PC-3 (cell line): ENCODE measurements around the gene TMEM45B. TPM values are rescaled to one million over a fixed set of nuclear protein-coding genes. Genes with fewer than 3 reads are reported as not detected.
"Not testable (repeated sequence)": the region's sequence is repeated elsewhere in the genome, so short reads cannot be mapped to it uniquely, and the experiment has no call there.

Experiments used
- ATAC-seq: fragments of 200-7000 bp; cut with Tn5 transposase; 2 replicates; pipeline ENCODE4 v1.9.1; 2020; ENCODE audit warnings: mild to moderate bottlenecking, moderate library complexity
- BruUV-seq: library from RNA; stranded (reverse); fragments of 400-500 nt; replicated peaks from 2 replicates; lab custom pipeline; 2021; lab: Mats Ljungman, UMichigan
- CTCF ChIA-PET: fragments of 300-600 bp; sonication (Branson Sonifier 250); formaldehyde crosslinking; loops from one replicate; lab custom pipeline; 2022; ENCODE audit warnings: antibody characterized with exemption; lab: Charles Lee
- POLR2A ChIA-PET: fragments of 300-600 bp; sonication (Branson Sonifier 250); formaldehyde crosslinking; loops from one replicate; lab custom pipeline; 2022; ENCODE audit warnings: antibody characterized with exemption; ENCODE audit not compliant: unreplicated experiment; lab: Charles Lee
- DNase-seq: peaks from one replicate; pipeline ENCODE4 v3.0.0-alpha.2; 2015
- H2AFZ ChIP-seq: fragments of 300-600 bp; sonication (generic); 2 replicates; pipeline ENCODE4 v1.6.0; 2016; ENCODE audit warnings: antibody characterized with exemption, low read length
- H3F3A ChIP-seq: fragments of 300-600 bp; sonication (generic); one replicate; pipeline ENCODE4 v1.6.0; 2017; ENCODE audit warnings: antibody characterized with exemption, low read length, control low read depth, mild to moderate bottlenecking; ENCODE audit not compliant: unreplicated experiment
- H3K27ac ChIP-seq: fragments of 300-600 bp; sonication (generic); 2 replicates; pipeline ENCODE4 v1.5.1; 2016; ENCODE audit warnings: mild to moderate bottlenecking, low read length
- H3K27me3 ChIP-seq: fragments of 300-600 bp; sonication (generic); 2 replicates; pipeline ENCODE4 v1.6.1; 2016; ENCODE audit warnings: low read length, mixed read lengths
- H3K36me3 ChIP-seq: fragments of 300-600 bp; sonication (generic); 2 replicates; pipeline ENCODE4 v1.6.1; 2016; ENCODE audit warnings: low read depth, mixed run types, low read length, mixed read lengths
- H3K4me1 ChIP-seq: fragments of 300-600 bp; sonication (generic); 2 replicates; pipeline ENCODE4 v1.5.1; 2016; ENCODE audit warnings: low read length; ENCODE audit not compliant: insufficient read depth
- H3K4me2 ChIP-seq: fragments of 300-600 bp; sonication (generic); 2 replicates; pipeline ENCODE4 v1.6.0; 2016; ENCODE audit warnings: low read length
- H3K4me3 ChIP-seq: fragments of 300-600 bp; sonication (generic); 2 replicates; pipeline ENCODE4 v1.5.1; 2016; ENCODE audit warnings: mild to moderate bottlenecking, low read length, mixed read lengths
- H3K79me2 ChIP-seq: fragments of 300-600 bp; sonication (generic); 2 replicates; pipeline ENCODE4 v1.6.1; 2017; ENCODE audit warnings: low read length, mixed read lengths
- H3K9ac ChIP-seq: fragments of 300-600 bp; sonication (generic); 2 replicates; pipeline ENCODE4 v1.6.0; 2016; ENCODE audit warnings: mild to moderate bottlenecking, low read length
- H3K9me2 ChIP-seq: fragments of 300-600 bp; sonication (generic); replicated peaks from 2 replicates; pipeline ENCODE4 v1.6.1; 2016; ENCODE audit warnings: mixed run types, low read length, mixed read lengths
- H3K9me3 ChIP-seq: fragments of 300-600 bp; sonication (generic); 2 replicates; pipeline ENCODE4 v1.6.1; 2016; ENCODE audit warnings: low read length, mixed read lengths
- H4K20me1 ChIP-seq: fragments of 300-600 bp; sonication (generic); 2 replicates; pipeline ENCODE4 v1.6.1; 2016; ENCODE audit warnings: low read length, mixed read lengths
- CTCF ChIP-seq: fragments of 300-600 bp; sonication (generic); conservative IDR thresholded peaks from 2 replicates; pipeline ENCODE4 v1.5.1; 2017; ENCODE audit warnings: antibody characterized with exemption, low read depth, mild to moderate bottlenecking, low read length
- EZH2 ChIP-seq: fragments of 300-600 bp; sonication (generic); IDR thresholded peaks from one replicate; pipeline ENCODE4 v1.6.1; 2017; ENCODE audit warnings: antibody characterized with exemption, mild to moderate bottlenecking, low read length; ENCODE audit not compliant: unreplicated experiment
- EZH2phosphoT487 ChIP-seq: fragments of 300-600 bp; sonication (generic); IDR thresholded peaks from 2 replicates; pipeline ENCODE4 v1.6.1; 2018; ENCODE audit warnings: mild to moderate bottlenecking, antibody characterized with exemption, low read length, borderline replicate concordance
- intact Hi-C: fragments of 100-400 bp; cut with micrococcal nuclease; formaldehyde crosslinking; loops from 2 replicates; pipeline ENCODE4 v1.9.0; 2023
- total RNA-seq: library from RNA; depleted of rRNA; stranded (reverse); fragments of >200 nt; gene quantifications from 2 replicates; pipeline ENCODE4 v1.2.3, GENCODE V29; 2014

The TMEM45B gene
- total RNA-seq, 1 experiment from 2014 or later: 30.4 TPM

GRCh38 chr11:129800655-129801054, 15.0 kb upstream of the TMEM45B start:
- DNase-seq (no peak), ATAC-seq (no peak)
- H3K4me2 ChIP-seq: no peak overlapping the region
- H3K27me3 ChIP-seq: no peaks in the 10 kb centered on the region
- H3K36me3 ChIP-seq: 0 out of 2 replicates have a peak, but pooled peaks cover 3% of the 10 kb centered on the region
- CTCF ChIA-PET: no interaction called here
- BruUV-seq: no TSS peak
- H2AFZ ChIP-seq: no peak overlapping the region
- no peak overlapping the region for H3K27ac ChIP-seq
- H3K4me1 ChIP-seq: peaks cover 15% of the 10 kb centered on the region
- POLR2A ChIA-PET: no interaction called here
- TF ChIP-seq EZH2 (no peak), CTCF (no peak), EZH2phosphoT487 (no peak)
- intact Hi-C loops: no loop called here
- H3K9me3 ChIP-seq: peaks cover 3% of the 10 kb centered on the region
- no peak overlapping the region for H3K9ac ChIP-seq
- H3F3A ChIP-seq: no peaks in the 10 kb centered on the region
- H3K9me2 ChIP-seq: no peaks in the 10 kb centered on the region
- no peaks in the 10 kb centered on the region for H3K79me2 ChIP-seq
- no peak overlapping the region for H3K4me3 ChIP-seq
- no peaks in the 10 kb centered on the region for H4K20me1 ChIP-seq

GRCh38 chr11:129803533-129803932, 12.1 kb upstream of the TMEM45B start:
- peaks cover 15% of the 10 kb centered on the region for H3K4me1 ChIP-seq
- ATAC-seq (peak; percentile 45), DNase-seq (peak; percentile 46)
- H3K4me3 ChIP-seq: no peak overlapping the region
- H3K27ac ChIP-seq: peak overlapping the region; percentile 56
- ChIA-PET CTCF (no interaction called here), POLR2A (no interaction called here)
- no peaks in the 10 kb centered on the region for H3K9me3 ChIP-seq
- intact Hi-C loops: no loop called here
- H3K27me3 ChIP-seq: no peaks in the 10 kb centered on the region
- peak overlapping the region; percentile 60 for H2AFZ ChIP-seq
- H3F3A ChIP-seq: no peaks in the 10 kb centered on the region
- no peaks in the 10 kb centered on the region for H3K9me2 ChIP-seq
- H4K20me1 ChIP-seq: no peaks in the 10 kb centered on the region
- no peaks in the 10 kb centered on the region for H3K79me2 ChIP-seq
- H3K4me2 ChIP-seq: peak overlapping the region; percentile 11; the same call in 1 of the 2 replicates
- no peaks in the 10 kb centered on the region for H3K36me3 ChIP-seq
- H3K9ac ChIP-seq: peak overlapping the region; percentile 27; the same call in 1 of the 2 replicates
- no peak for TF ChIP-seq EZH2phosphoT487
- TF ChIP-seq CTCF: no peak
- no peak for TF ChIP-seq EZH2
- BruUV-seq: no TSS peak

- H3K9me3 ChIP-seq: no peaks in the 10 kb centered on the region
- no peaks in the 10 kb centered on the region for H3F3A ChIP-seq
- no peak overlapping the region for H3K4me3 ChIP-seq
- CTCF ChIA-PET: no interaction called here
- H3K79me2 ChIP-seq: no peaks in the 10 kb centered on the region
- H4K20me1 ChIP-seq: no peaks in the 10 kb centered on the region
- peaks cover 15% of the 10 kb centered on the region for H3K4me1 ChIP-seq
- BruUV-seq: no TSS peak
- no peak overlapping the region for H3K9ac ChIP-seq
- H2AFZ ChIP-seq: peak overlapping the region; percentile 60; the same call in 1 of the 2 replicates
- POLR2A ChIA-PET: no interaction called here
- intact Hi-C loops: no loop called here
- no peaks in the 10 kb centered on the region for H3K36me3 ChIP-seq
- H3K27me3 ChIP-seq: no peaks in the 10 kb centered on the region
- no peak for DNase-seq
- H3K9me2 ChIP-seq: no peaks in the 10 kb centered on the region
- no peak for ATAC-seq
- TF ChIP-seq EZH2phosphoT487 (no peak), CTCF (no peak), EZH2 (no peak)
- H3K4me2 ChIP-seq: peak overlapping the region; percentile 11; the same call in 1 of the 2 replicates
- peak overlapping the region; percentile 56 for H3K27ac ChIP-seq
Measured at GRCh38 chr11:129804012-129804411, 11.6 kb upstream of the TMEM45B start.

GRCh38 chr11:129808241-129808640, 7.4 kb upstream of the TMEM45B start:
- ATAC-seq: peak; percentile 75
- H3K9me2 ChIP-seq, H3K27me3 ChIP-seq, H4K20me1 ChIP-seq, H3K79me2 ChIP-seq, H3K4me3 ChIP-seq, BruUV-seq, H3F3A ChIP-seq, H3K36me3 ChIP-seq, POLR2A ChIA-PET, H3K4me2 ChIP-seq, H3K9ac ChIP-seq, H3K9me3 ChIP-seq, H2AFZ ChIP-seq: not testable (repeated sequence)
- H3K27ac ChIP-seq: peak overlapping the region; percentile 8; the same call in 1 of the 2 replicates
- intact Hi-C loops: loop anchor here (1.0 kb wide), 2 partner anchors 20 kb away; no protein-coding TSS in a partner anchor
- peaks cover 11% of the 10 kb centered on the region for H3K4me1 ChIP-seq
- DNase-seq: peak; percentile 46
- CTCF ChIA-PET: interaction anchor here (0.6 kb wide), 1 partner anchor 19 kb away, joined by 3 read pairs; no protein-coding TSS in a partner anchor
